PC-9 (cell line): Measurements from ENCODE around the gene HEBP2.

Source experiments
- CTCF ChIP-seq: fragments of 200-600 bp; sonication (generic); conservative IDR thresholded peaks from 2 replicates; pipeline ENCODE4 v1.6.1; 2017; ENCODE audit warnings: mixed run types, antibody characterized with exemption, mild to moderate bottlenecking, moderate library complexity
- EZH2 ChIP-seq: fragments of 200-600 bp; sonication (generic); IDR thresholded peaks from 2 replicates; pipeline ENCODE4 v1.8.0; 2017; ENCODE audit warnings: antibody characterized with exemption, low read depth

GRCh38 chr6:138418118-138418742 is 14.2 kb downstream of the HEBP2 start:
- TF ChIP-seq CTCF (no peak), EZH2 (no peak)
